Measurements from ENCODE around the gene DGKD.

GRCh38 chr2:233519787-233520611, 165.7 kb downstream of the DGKD start:
- no peak for TF ChIP-seq REST (IDR thresholded peaks at IDR 0.05; ENCODE audit: insufficient read depth in 1 of 2, low read depth in 2 of 2, low read length in 2 of 2)
- TF ChIP-seq POLR2AphosphoS5 (IDR thresholded peaks at IDR 0.05; ENCODE audit: low read depth, low read length), result no peak
- no peak for TF ChIP-seq SIN3A (IDR thresholded peaks at IDR 0.05; ENCODE audit: borderline replicate concordance, insufficient read depth, low read length)
- TF ChIP-seq FOXP2 (optimal IDR thresholded peaks at IDR 0.05; ENCODE audit: borderline replicate concordance, extremely low read depth, extremely low read length, insufficient read depth), result no peak
